Hepatocyte (in vitro differentiated cells): ENCODE data around the gene DUSP10.

Source experiments
- CTCF ChIP-seq: fragments of 200-600 bp; sonication (generic); IDR thresholded peaks from 2 replicates; pipeline ENCODE4 v1.5.1; 2016; ENCODE audit warnings: antibody characterized with exemption, mild to moderate bottlenecking; ENCODE audit not compliant: poor library complexity
- EZH2 ChIP-seq: fragments of 200-600 bp; sonication (generic); IDR thresholded peaks from 2 replicates; pipeline ENCODE4 v1.6.1; 2016; ENCODE audit warnings: antibody characterized with exemption, mild to moderate bottlenecking, borderline replicate concordance
- EZH2phosphoT487 ChIP-seq: fragments of 200-600 bp; sonication (generic); IDR thresholded peaks from one replicate; pipeline ENCODE4 v1.6.1; 2018; ENCODE audit warnings: antibody characterized with exemption, mild to moderate bottlenecking, low read depth, moderate library complexity; ENCODE audit not compliant: unreplicated experiment, severe bottlenecking

- TF ChIP-seq CTCF = no peak
- TF ChIP-seq EZH2 = no peak
- no peak for TF ChIP-seq EZH2phosphoT487
Observed at GRCh38 chr1:221672239-221672645, 69.6 kb downstream of the DUSP10 start.
